GM10248 (cell line): ENCODE measurements around the gene GALNT1.

Experiments used
- CTCF ChIA-PET: fragments of 300-600 bp; sonication (Branson Sonifier 250); formaldehyde crosslinking; extraction: SDS; loops from one replicate; lab custom pipeline; 2021; ENCODE audit warnings: antibody characterized with exemption; lab: Yijun Ruan, JAX
- POLR2A ChIA-PET: fragments of 350-650 bp; sonication (Branson Sonifier 250); formaldehyde crosslinking; extraction: SDS; loops from one replicate; lab custom pipeline; 2020; ENCODE audit warnings: antibody characterized with exemption; lab: Yijun Ruan, JAX
- DNase-seq: peaks from one replicate; pipeline ENCODE4 v3.0.0; 2012; ENCODE audit errors: extremely low spot score
- CTCF ChIP-seq: IDR thresholded peaks from 2 replicates; pipeline ENCODE4 v1.5.1; 2012; ENCODE audit warnings: mild to moderate bottlenecking, low read depth; ENCODE audit errors: extremely low read depth, missing control alignments, control extremely low read depth

Gene GALNT1

GRCh38 chr18:35637227-35637626 is 55.7 kb downstream of the GALNT1 start:
- TF ChIP-seq CTCF = no peak
- ChIA-PET CTCF (interaction anchor here (1.0 kb wide), 1 partner anchor 19 kb away, joined by 3 read pairs; no protein-coding TSS in a partner anchor), POLR2A (no interaction called here)
- DNase-seq = no peak

- no peak for DNase-seq
- no peak for TF ChIP-seq CTCF
- ChIA-PET CTCF (no interaction called here), POLR2A (no interaction called here)
Observed at GRCh38 chr18:35639296-35639695, 57.8 kb downstream of the GALNT1 start.

GRCh38 chr18:35641467-35641866 is 59.9 kb downstream of the GALNT1 start:
- no peak for DNase-seq
- TF ChIP-seq CTCF = no peak
- CTCF ChIA-PET = no interaction called here
- POLR2A ChIA-PET = no interaction called here

- POLR2A ChIA-PET = no interaction called here
- CTCF ChIA-PET = no interaction called here
- no peak for TF ChIP-seq CTCF
- no peak for DNase-seq
Observed at GRCh38 chr18:35641916-35642315, 60.4 kb downstream of the GALNT1 start.

GRCh38 chr18:35642802-35643201 is 61.3 kb downstream of the GALNT1 start:
- CTCF ChIA-PET = no interaction called here
- DNase-seq = no peak

GRCh38 chr18:35646449-35646848 is 64.9 kb downstream of the GALNT1 start:
- no peak for TF ChIP-seq CTCF
- DNase-seq = no peak
- ChIA-PET POLR2A (no interaction called here), CTCF (interaction anchor here (1.3 to 1.5 kb wide), 2 partner anchors 12 to 50 kb away, joined by 3 to 4 read pairs; no protein-coding TSS in a partner anchor)

More at GRCh38 chr18:35642802-35643201, 61.3 kb downstream of the GALNT1 start:
- TF ChIP-seq CTCF = no peak
- POLR2A ChIA-PET = no interaction called here
